IPS-20b (cell line): ENCODE results near the gene ANKS1A.
A peak's percentile ranks its signal among the peaks of the same experiment; 100 is the strongest.
"Not testable (repeated sequence)": the region's sequence is repeated elsewhere in the genome, so short reads cannot be mapped to it uniquely, and the experiment has no call there.

Source experiments
- H3K27ac ChIP-seq: one replicate; pipeline ENCODE4 v1.5.1; 2013; ENCODE audit warnings: low read length
- H3K27me3 ChIP-seq: 2 replicates; pipeline ENCODE4 v1.6.1; 2013; ENCODE audit warnings: mild to moderate bottlenecking, low read length, inconsistent platforms; ENCODE audit not compliant: insufficient read depth
- H3K36me3 ChIP-seq: 2 replicates; pipeline ENCODE4 v1.6.1; 2013; ENCODE audit warnings: low read depth, mild to moderate bottlenecking, inconsistent platforms, low read length, moderate library complexity; ENCODE audit not compliant: insufficient read depth
- H3K4me1 ChIP-seq: 2 replicates; pipeline ENCODE4 v1.6.1; 2013; ENCODE audit warnings: mild to moderate bottlenecking, control low read depth, inconsistent platforms, low read length, moderate library complexity; ENCODE audit not compliant: insufficient read depth
- H3K4me3 ChIP-seq: 2 replicates; pipeline ENCODE4 v1.5.1; 2013; ENCODE audit warnings: mild to moderate bottlenecking, low read length, inconsistent platforms
- H3K9ac ChIP-seq: 2 replicates; pipeline ENCODE4 v1.6.1; 2013; ENCODE audit warnings: low read depth, mild to moderate bottlenecking, inconsistent platforms, low read length, moderate library complexity
- H3K9me3 ChIP-seq: 2 replicates; pipeline ENCODE4 v1.6.1; 2013; ENCODE audit warnings: mild to moderate bottlenecking, low read depth, low read length, inconsistent platforms; ENCODE audit not compliant: insufficient read depth

Gene ANKS1A

GRCh38 chr6:34984416-34984815, 95.4 kb downstream of the ANKS1A start:
- H3K9me3 ChIP-seq = no peaks in the 10 kb centered on the region
- no peak overlapping the region for H3K4me3 ChIP-seq
- H3K27ac ChIP-seq = no peak overlapping the region
- H3K4me1 ChIP-seq = peaks cover 8% of the 10 kb centered on the region; the same call in 1 of the 2 replicates
- no peak overlapping the region for H3K9ac ChIP-seq
- H3K36me3 ChIP-seq = peaks cover 68% of the 10 kb centered on the region
- no peaks in the 10 kb centered on the region for H3K27me3 ChIP-seq

GRCh38 chr6:34985236-34985635, 96.2 kb downstream of the ANKS1A start:
- Histone ChIP-seq H3K9ac (no peak overlapping the region), H3K9me3 (no peaks in the 10 kb centered on the region), H3K27ac (no peak overlapping the region), H3K4me3 (no peak overlapping the region), H3K4me1 (peaks cover 8% of the 10 kb centered on the region; the same call in 1 of the 2 replicates), H3K36me3 (peaks cover 76% of the 10 kb centered on the region), H3K27me3 (no peaks in the 10 kb centered on the region)

GRCh38 chr6:34986845-34987246, 97.8 kb downstream of the ANKS1A start:
- Histone ChIP-seq H3K4me1 (peaks cover 8% of the 10 kb centered on the region; the same call in 1 of the 2 replicates), H3K27ac (no peak overlapping the region), H3K9me3 (no peaks in the 10 kb centered on the region), H3K4me3 (no peak overlapping the region), H3K27me3 (no peaks in the 10 kb centered on the region), H3K36me3 (peaks cover 81% of the 10 kb centered on the region), H3K9ac (peak overlapping the region; percentile 49; the same call in 1 of the 2 replicates)

GRCh38 chr6:34987506-34987905, 98.5 kb downstream of the ANKS1A start:
- Histone ChIP-seq H3K27ac (no peak overlapping the region), H3K9ac (peak overlapping the region; percentile 49; the same call in 1 of the 2 replicates), H3K4me3 (no peak overlapping the region), H3K9me3 (no peaks in the 10 kb centered on the region), H3K36me3 (peaks cover 81% of the 10 kb centered on the region), H3K4me1 (peaks cover 12% of the 10 kb centered on the region), H3K27me3 (no peaks in the 10 kb centered on the region)

GRCh38 chr6:34990971-34991560, 102.0 kb downstream of the ANKS1A start:
- Histone ChIP-seq H3K4me3 (no peak overlapping the region), H3K4me1 (peaks cover 12% of the 10 kb centered on the region), H3K27ac (no peak overlapping the region), H3K27me3 (no peaks in the 10 kb centered on the region), H3K9ac (no peak overlapping the region), H3K36me3 (peaks cover 79% of the 10 kb centered on the region), H3K9me3 (no peaks in the 10 kb centered on the region)

- Histone ChIP-seq H3K4me3 (no peak overlapping the region), H3K27ac (no peak overlapping the region), H3K4me1 (peaks cover 6% of the 10 kb centered on the region), H3K27me3 (no peaks in the 10 kb centered on the region), H3K36me3 (peaks cover 75% of the 10 kb centered on the region), H3K9me3 (no peaks in the 10 kb centered on the region), H3K9ac (no peak overlapping the region)
Measured at GRCh38 chr6:34992376-34992775, 103.3 kb downstream of the ANKS1A start.

- no peak overlapping the region for H3K9ac ChIP-seq
- H3K36me3 ChIP-seq = peaks cover 70% of the 10 kb centered on the region
- no peak overlapping the region for H3K27ac ChIP-seq
- no peaks in the 10 kb centered on the region for H3K9me3 ChIP-seq
- no peak overlapping the region for H3K4me3 ChIP-seq
- peaks cover 4% of the 10 kb centered on the region; the same call in 1 of the 2 replicates for H3K4me1 ChIP-seq
- no peaks in the 10 kb centered on the region for H3K27me3 ChIP-seq
Measured at GRCh38 chr6:34993213-34993612, 104.2 kb downstream of the ANKS1A start.

GRCh38 chr6:34994693-34995092, 105.6 kb downstream of the ANKS1A start:
- H3K27me3 ChIP-seq = no peaks in the 10 kb centered on the region
- no peaks in the 10 kb centered on the region for H3K9me3 ChIP-seq
- no peak overlapping the region for H3K4me3 ChIP-seq
- peaks cover 62% of the 10 kb centered on the region for H3K36me3 ChIP-seq
- no peak overlapping the region for H3K27ac ChIP-seq
- peaks cover 4% of the 10 kb centered on the region; the same call in 1 of the 2 replicates for H3K4me1 ChIP-seq
- no peak overlapping the region for H3K9ac ChIP-seq

GRCh38 chr6:34998417-34998816, 109.4 kb downstream of the ANKS1A start:
- not testable (repeated sequence) for H3K9me3 ChIP-seq, H3K9ac ChIP-seq, H3K4me3 ChIP-seq, H3K4me1 ChIP-seq, H3K27me3 ChIP-seq, H3K27ac ChIP-seq
- peaks cover 44% of the 10 kb centered on the region for H3K36me3 ChIP-seq

GRCh38 chr6:34999153-34999552, 110.1 kb downstream of the ANKS1A start:
- H3K4me1 ChIP-seq, H3K27ac ChIP-seq, H3K9ac ChIP-seq, H3K27me3 ChIP-seq, H3K4me3 ChIP-seq, H3K9me3 ChIP-seq: not testable (repeated sequence)
- H3K36me3 ChIP-seq = peaks cover 36% of the 10 kb centered on the region

- H3K36me3 ChIP-seq = peaks cover 28% of the 10 kb centered on the region
- H3K27ac ChIP-seq, H3K27me3 ChIP-seq, H3K9me3 ChIP-seq, H3K4me3 ChIP-seq, H3K4me1 ChIP-seq, H3K9ac ChIP-seq: not testable (repeated sequence)
Measured at GRCh38 chr6:34999962-35000361, 110.9 kb downstream of the ANKS1A start.

GRCh38 chr6:35001349-35001748, 112.3 kb downstream of the ANKS1A start:
- H3K27me3 ChIP-seq, H3K4me3 ChIP-seq, H3K9me3 ChIP-seq, H3K27ac ChIP-seq, H3K4me1 ChIP-seq, H3K9ac ChIP-seq: not testable (repeated sequence)
- H3K36me3 ChIP-seq = peaks cover 17% of the 10 kb centered on the region
